Mucosa of stomach (tissue), 1 donor: Measurements from ENCODE around the gene LIME1.
"Not testable (repeated sequence)": the region's sequence is repeated elsewhere in the genome, so short reads cannot be mapped to it uniquely, and the experiment has no call there.

Experiments used
- H3K27me3 ChIP-seq: one replicate; pipeline ENCODE4 v1.7.0; 2013; ENCODE audit warnings: mild to moderate bottlenecking, low read length; ENCODE audit not compliant: control insufficient read depth, insufficient read depth
- H3K36me3 ChIP-seq: one replicate; pipeline ENCODE4 v1.7.0; 2013; ENCODE audit warnings: low read length; ENCODE audit not compliant: control insufficient read depth, insufficient read depth
- H3K4me1 ChIP-seq: one replicate; pipeline ENCODE4 v1.7.0; 2013; ENCODE audit warnings: mild to moderate bottlenecking, low read length; ENCODE audit not compliant: control insufficient read depth, insufficient read depth
- H3K4me3 ChIP-seq: one replicate; pipeline ENCODE4 v1.7.0; 2013; ENCODE audit warnings: low read length
- H3K9ac ChIP-seq: one replicate; pipeline ENCODE4 v1.7.0; 2013; ENCODE audit warnings: mild to moderate bottlenecking, low read length, moderate library complexity
- H3K9me3 ChIP-seq: one replicate; pipeline ENCODE4 v1.7.0; 2013; ENCODE audit warnings: mild to moderate bottlenecking, low read length, moderate library complexity; ENCODE audit not compliant: control insufficient read depth
- donor health status: Pancreatic carcinoma.

LIME1 gene

GRCh38 chr20:63706852-63707557, 29.5 kb upstream of the LIME1 start:
- Histone ChIP-seq H3K4me1 (peaks cover 16% of the 10 kb centered on the region), H3K36me3 (peaks cover 6% of the 10 kb centered on the region), H3K4me3 (no peak overlapping the region), H3K9ac (peak overlapping the region; percentile 80), H3K9me3 (no peaks in the 10 kb centered on the region), H3K27me3 (no peaks in the 10 kb centered on the region)

GRCh38 chr20:63707558-63708300, 28.7 kb upstream of the LIME1 start, which contains the start of the genes ARFRP1 and ZGPAT:
TSS of gene ARFRP1 (minus strand) at chr20:63707976. CDS start at chr20:63707091, 885 bp downstream.
TSS of gene ZGPAT (plus strand) at chr20:63708039. CDS start at chr20:63708581, 542 bp downstream.
- Histone ChIP-seq H3K9me3 (no peaks in the 10 kb centered on the region), H3K4me1 (peaks cover 16% of the 10 kb centered on the region), H3K4me3 (peak within 1 kb of the TSS; percentile 71), H3K36me3 (peaks cover 6% of the 10 kb centered on the region), H3K27me3 (no peaks in the 10 kb centered on the region), H3K9ac (peak within 1 kb of the TSS; percentile 80)

DNA sequence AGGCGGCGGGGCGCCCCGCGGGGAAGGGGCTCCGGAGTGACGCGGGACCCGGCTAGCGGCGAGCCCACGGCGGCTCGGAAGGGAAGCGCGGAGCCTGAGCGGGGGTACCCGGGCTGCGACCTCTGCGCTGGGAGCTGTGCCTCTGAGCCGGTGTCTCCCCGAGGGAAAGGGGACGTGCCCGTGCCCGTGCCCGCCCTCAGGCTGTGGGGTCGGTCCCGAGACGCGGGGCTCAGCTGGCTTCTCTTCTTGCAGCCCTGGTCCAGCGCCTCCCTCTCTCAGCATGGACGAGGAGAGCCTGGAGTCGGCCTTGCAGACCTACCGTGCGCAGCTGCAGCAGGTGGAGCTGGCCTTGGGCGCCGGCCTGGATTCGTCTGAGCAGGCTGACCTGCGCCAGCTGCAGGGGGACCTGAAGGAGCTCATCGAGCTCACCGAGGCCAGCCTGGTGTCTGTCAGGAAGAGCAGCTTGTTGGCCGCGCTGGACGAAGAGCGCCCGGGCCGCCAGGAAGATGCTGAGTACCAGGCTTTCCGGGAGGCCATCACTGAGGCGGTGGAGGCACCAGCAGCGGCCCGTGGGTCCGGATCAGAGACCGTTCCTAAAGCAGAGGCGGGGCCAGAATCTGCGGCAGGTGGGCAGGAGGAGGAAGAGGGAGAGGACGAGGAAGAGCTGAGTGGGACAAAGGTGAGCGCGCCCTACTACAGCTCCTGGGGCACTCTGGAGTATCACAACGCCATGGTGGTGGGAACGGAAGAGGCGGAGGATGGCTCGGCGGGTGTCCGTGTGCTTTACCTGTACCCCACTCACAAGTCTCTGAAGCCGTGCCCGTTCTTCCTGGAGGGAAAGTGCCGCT, 27.9 kb upstream of the LIME1 start:
- peaks cover 16% of the 10 kb centered on the region for H3K4me1 ChIP-seq
- H3K4me3 ChIP-seq = peak overlapping the region; percentile 71
- no peaks in the 10 kb centered on the region for H3K27me3 ChIP-seq
- H3K36me3 ChIP-seq = peaks cover 6% of the 10 kb centered on the region
- H3K9ac ChIP-seq = peak overlapping the region; percentile 80
- H3K9me3 ChIP-seq = no peaks in the 10 kb centered on the region

- peaks cover 5% of the 10 kb centered on the region for H3K36me3 ChIP-seq
Measured at GRCh38 chr20:63709149-63709527, 27.3 kb upstream of the LIME1 start.

GRCh38 chr20:63711085-63711645, 25.3 kb upstream of the LIME1 start:
- no peaks in the 10 kb centered on the region for H3K27me3 ChIP-seq
- H3K9ac ChIP-seq = no peak overlapping the region
- H3K36me3 ChIP-seq = no peaks in the 10 kb centered on the region
- H3K4me3 ChIP-seq = no peak overlapping the region
- peaks cover 16% of the 10 kb centered on the region for H3K4me1 ChIP-seq
- no peaks in the 10 kb centered on the region for H3K9me3 ChIP-seq

More at GRCh38 chr20:63709149-63709527, 27.3 kb upstream of the LIME1 start:
- Histone ChIP-seq H3K27me3 (no peaks in the 10 kb centered on the region), H3K4me1 (peaks cover 16% of the 10 kb centered on the region), H3K9ac (peak overlapping the region; percentile 80), H3K4me3 (no peak overlapping the region), H3K9me3 (no peaks in the 10 kb centered on the region)

DNA sequence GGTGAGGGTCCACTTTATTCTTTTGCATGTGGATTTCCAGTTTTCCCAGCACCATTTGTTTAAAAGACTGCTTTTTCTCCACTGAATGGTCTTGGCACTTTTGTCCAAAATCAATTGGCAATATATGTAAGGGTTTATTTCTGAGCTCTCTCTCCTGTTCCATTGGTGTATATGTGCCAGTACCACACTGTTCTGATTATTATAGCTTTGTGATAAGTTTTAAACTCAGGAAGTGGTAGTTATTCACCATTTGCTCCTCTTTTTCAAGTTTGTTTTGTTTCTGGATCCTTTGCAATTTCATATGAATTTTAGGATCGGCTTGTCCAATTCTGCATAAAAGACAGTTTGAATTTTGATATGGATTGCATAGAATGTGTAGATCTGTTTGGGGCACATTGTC, 24.3 kb upstream of the LIME1 start:
- Histone ChIP-seq H3K9me3 (no peaks in the 10 kb centered on the region), H3K9ac (no peak overlapping the region), H3K4me1 (peaks cover 8% of the 10 kb centered on the region), H3K27me3 (no peaks in the 10 kb centered on the region), H3K36me3 (no peaks in the 10 kb centered on the region), H3K4me3 (no peak overlapping the region)

DNA sequence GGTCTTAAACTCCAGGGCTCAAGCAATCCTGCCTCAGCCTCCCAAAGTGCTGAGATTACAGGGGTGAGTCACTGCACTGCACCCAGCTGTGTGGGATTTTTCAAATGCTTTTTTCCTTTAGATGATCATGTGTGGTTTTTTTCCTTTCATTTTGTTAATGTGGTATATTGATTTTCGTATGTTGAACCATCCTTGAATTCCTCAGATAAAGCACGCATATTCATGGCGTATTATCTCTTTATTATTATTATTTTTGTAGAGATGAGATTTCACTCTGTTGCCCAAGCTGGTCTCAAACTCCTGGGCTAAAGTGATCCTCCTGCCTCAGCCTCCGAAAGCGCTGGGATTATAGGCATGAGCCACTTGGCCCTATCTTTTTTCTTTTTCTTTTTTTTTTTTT, 21.6 kb upstream of the LIME1 start:
- no peak overlapping the region for H3K9ac ChIP-seq
- no peaks in the 10 kb centered on the region for H3K4me1 ChIP-seq
- no peaks in the 10 kb centered on the region for H3K36me3 ChIP-seq
- H3K4me3 ChIP-seq = no peak overlapping the region
- no peaks in the 10 kb centered on the region for H3K9me3 ChIP-seq
- H3K27me3 ChIP-seq = no peaks in the 10 kb centered on the region

GRCh38 chr20:63718996-63719395, 17.5 kb upstream of the LIME1 start:
- Histone ChIP-seq H3K4me1 (no peaks in the 10 kb centered on the region), H3K36me3 (no peaks in the 10 kb centered on the region), H3K27me3 (no peaks in the 10 kb centered on the region), H3K4me3 (no peak overlapping the region), H3K9ac (no peak overlapping the region), H3K9me3 (no peaks in the 10 kb centered on the region)

- not testable (repeated sequence) for H3K27me3 ChIP-seq, H3K4me1 ChIP-seq, H3K36me3 ChIP-seq, H3K9ac ChIP-seq, H3K9me3 ChIP-seq, H3K4me3 ChIP-seq
Measured at GRCh38 chr20:63722967-63723622, 13.4 kb upstream of the LIME1 start.

DNA sequence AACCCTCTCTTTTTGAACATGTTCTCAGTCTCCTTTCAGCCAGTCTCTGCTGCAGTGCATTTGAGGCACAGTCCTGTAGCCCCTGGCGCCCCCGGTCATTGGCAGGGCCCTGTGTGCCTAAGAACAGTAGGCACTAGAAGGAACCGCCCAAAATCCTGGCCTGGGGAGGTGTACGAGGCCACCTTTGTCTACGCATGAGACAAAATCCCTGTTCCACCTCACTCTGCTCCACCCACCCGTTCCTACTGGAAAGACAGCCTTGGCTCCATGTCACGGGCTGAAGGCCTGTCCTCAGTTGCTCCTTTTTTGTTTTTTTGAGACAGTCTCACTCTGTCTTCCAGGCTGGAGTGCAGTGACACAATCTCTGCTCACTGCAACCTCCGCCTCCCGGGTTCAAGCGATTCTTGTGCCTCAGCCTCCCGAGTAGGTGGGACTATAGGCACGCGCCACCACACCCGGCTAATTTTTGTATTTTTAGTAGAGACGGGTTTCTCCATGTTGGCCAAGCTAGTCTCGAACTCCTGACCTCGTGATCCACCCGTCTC, 6.2 kb upstream of the LIME1 start:
- H3K27me3 ChIP-seq, H3K9me3 ChIP-seq, H3K9ac ChIP-seq, H3K36me3 ChIP-seq, H3K4me1 ChIP-seq, H3K4me3 ChIP-seq: not testable (repeated sequence)

DNA sequence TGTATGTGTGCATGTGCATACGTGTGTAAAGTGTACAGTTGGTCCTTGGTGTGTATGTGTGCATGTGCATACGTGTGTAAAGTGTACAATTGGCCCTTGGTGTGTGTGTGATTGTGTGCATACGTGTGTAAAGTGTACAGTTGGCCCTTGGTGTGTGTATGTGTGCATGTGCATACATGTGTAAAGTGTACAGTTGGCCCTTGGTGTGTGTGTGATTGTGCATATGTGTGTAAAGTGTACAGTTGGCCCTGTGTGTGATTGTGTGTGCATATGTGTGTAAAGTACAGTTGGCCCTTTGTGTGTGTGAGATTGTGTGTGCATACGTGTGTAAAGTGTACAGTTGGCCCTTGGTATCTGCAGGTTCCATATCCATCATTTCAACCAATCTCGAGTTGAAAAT, 5.1 kb upstream of the LIME1 start:
- peaks cover 9% of the 10 kb centered on the region for H3K4me1 ChIP-seq

More for the DNA sequence above, 5.1 kb upstream of the LIME1 start:
- H3K4me3 ChIP-seq = no peak overlapping the region
- peaks cover 6% of the 10 kb centered on the region for H3K36me3 ChIP-seq
- no peaks in the 10 kb centered on the region for H3K27me3 ChIP-seq
- no peaks in the 10 kb centered on the region for H3K9me3 ChIP-seq
- no peak overlapping the region for H3K9ac ChIP-seq
